ENCODE results near the gene KCNJ15.

Gene KCNJ15

DNA sequence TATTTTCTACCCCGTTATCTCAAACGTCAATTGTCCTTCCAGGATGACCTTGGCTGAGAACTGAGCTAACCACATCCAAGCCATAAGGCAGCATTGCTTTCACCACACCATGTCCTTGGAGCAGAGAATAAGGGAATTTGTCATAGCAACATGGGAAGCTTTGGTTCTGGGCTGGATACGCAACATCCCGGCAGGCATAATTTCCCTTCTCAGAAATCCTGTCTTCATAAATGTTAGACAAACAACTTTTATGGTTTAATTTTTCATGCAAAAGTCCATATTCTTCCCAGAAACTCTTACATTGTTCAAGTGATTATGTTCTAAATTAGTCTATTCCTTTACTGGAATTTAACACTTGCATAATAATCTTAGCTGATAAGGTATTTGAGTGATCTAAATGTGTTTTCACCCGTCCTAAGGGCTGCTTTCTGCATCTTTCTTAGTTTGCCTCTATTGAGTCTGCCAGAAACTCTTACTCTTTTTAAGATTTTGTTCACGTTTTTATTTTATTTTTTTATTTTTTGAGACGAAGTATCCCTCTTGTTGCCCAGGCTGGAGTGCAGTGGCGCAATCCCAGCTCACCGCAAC lies 51.8 kb downstream of the KCNJ15 start:
- TF ChIP-seq, protein P1, sequence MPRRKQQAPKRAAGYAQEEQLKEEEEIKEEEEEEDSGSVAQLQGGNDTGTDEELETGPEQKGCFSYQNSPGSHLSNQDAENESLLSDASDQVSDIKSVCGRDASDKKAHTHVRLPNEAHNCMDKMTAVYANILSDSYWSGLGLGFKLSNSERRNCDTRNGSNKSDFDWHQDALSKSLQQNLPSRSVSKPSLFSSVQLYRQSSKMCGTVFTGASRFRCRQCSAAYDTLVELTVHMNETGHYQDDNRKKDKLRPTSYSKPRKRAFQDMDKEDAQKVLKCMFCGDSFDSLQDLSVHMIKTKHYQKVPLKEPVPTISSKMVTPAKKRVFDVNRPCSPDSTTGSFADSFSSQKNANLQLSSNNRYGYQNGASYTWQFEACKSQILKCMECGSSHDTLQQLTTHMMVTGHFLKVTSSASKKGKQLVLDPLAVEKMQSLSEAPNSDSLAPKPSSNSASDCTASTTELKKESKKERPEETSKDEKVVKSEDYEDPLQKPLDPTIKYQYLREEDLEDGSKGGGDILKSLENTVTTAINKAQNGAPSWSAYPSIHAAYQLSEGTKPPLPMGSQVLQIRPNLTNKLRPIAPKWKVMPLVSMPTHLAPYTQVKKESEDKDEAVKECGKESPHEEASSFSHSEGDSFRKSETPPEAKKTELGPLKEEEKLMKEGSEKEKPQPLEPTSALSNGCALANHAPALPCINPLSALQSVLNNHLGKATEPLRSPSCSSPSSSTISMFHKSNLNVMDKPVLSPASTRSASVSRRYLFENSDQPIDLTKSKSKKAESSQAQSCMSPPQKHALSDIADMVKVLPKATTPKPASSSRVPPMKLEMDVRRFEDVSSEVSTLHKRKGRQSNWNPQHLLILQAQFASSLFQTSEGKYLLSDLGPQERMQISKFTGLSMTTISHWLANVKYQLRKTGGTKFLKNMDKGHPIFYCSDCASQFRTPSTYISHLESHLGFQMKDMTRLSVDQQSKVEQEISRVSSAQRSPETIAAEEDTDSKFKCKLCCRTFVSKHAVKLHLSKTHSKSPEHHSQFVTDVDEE (CRISPR knock-in tag; IDR thresholded peaks at IDR 0.05): no peak
- TF ChIP-seq BACH2 (CRISPR knock-in tag; IDR thresholded peaks at IDR 0.05; ENCODE audit: borderline replicate concordance): no peak
- no peak for TF ChIP-seq ZNF8 (CRISPR knock-in tag; IDR thresholded peaks at IDR 0.05)
- TF ChIP-seq, protein P2, sequence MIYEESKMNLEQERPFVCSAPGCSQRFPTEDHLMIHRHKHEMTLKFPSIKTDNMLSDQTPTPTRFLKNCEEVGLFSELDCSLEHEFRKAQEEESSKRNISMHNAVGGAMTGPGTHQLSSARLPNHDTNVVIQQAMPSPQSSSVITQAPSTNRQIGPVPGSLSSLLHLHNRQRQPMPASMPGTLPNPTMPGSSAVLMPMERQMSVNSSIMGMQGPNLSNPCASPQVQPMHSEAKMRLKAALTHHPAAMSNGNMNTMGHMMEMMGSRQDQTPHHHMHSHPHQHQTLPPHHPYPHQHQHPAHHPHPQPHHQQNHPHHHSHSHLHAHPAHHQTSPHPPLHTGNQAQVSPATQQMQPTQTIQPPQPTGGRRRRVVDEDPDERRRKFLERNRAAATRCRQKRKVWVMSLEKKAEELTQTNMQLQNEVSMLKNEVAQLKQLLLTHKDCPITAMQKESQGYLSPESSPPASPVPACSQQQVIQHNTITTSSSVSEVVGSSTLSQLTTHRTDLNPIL (CRISPR knock-in tag; IDR thresholded peaks at IDR 0.05; ENCODE audit: low read depth): no peak
- no peak for TF ChIP-seq TOX (CRISPR knock-in tag; IDR thresholded peaks at IDR 0.05; ENCODE audit: borderline replicate concordance)
- ATAC-seq: no peak

DNA sequence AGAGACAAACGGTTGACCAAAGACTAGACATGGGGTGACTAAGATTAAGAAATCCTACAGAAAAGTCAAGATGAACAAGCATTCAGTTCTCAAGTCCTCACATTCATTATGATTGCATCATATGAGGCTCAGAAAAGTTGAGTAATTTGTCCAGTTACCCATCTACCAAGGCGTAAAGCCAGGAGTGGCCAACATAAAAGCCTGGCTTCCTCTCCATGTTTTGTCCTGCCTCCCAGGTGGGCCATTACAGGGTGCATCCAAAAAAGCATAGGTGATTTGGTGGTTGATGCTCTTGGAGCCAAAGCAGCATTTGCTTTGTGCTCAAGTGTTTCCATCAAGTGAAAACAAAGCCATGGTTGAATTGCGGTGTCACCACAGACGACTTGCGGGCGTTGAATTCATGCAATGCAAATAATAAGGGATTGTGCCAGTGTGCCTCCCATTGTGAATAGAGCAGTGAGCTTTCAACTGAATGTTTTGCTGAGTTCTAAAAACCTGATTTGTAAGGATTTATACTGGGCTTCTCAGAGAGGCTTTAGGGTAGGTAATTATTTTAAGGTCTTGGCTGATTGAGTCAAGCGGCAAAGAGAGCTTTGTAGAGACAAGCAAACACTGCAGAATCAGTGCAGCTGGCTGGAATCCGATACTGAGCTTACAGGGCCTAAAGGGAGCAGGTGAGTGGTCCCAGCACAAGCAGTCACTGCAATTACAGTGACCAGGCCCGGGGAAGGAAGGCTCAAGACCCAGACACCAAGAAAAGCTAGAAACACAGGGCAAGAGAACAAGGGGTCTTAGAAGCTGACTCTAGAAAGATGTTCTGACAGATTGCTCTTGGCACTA lies 54.1 kb downstream of the KCNJ15 start:
- TF ChIP-seq, protein P2 (CRISPR knock-in tag; IDR thresholded peaks at IDR 0.05; ENCODE audit: low read depth): no peak
- TF ChIP-seq, protein P1 (CRISPR knock-in tag; IDR thresholded peaks at IDR 0.05): no peak
- TF ChIP-seq OSR1 (CRISPR knock-in tag; IDR thresholded peaks at IDR 0.05) (no peak), PPARA (CRISPR knock-in tag; IDR thresholded peaks at IDR 0.05; ENCODE audit: borderline replicate concordance) (no peak), ZNF8 (CRISPR knock-in tag; IDR thresholded peaks at IDR 0.05) (no peak), ZFP30 (CRISPR knock-in tag; IDR thresholded peaks at IDR 0.05) (no peak), ZNF70 (CRISPR knock-in tag; IDR thresholded peaks at IDR 0.05) (no peak), ZC3H10 (CRISPR knock-in tag; IDR thresholded peaks at IDR 0.05) (no peak), BACH2 (CRISPR knock-in tag; IDR thresholded peaks at IDR 0.05; ENCODE audit: borderline replicate concordance) (no peak), GLIS3 (CRISPR knock-in tag; IDR thresholded peaks at IDR 0.05) (no peak), ESRRG (CRISPR knock-in tag; IDR thresholded peaks at IDR 0.05) (no peak), TCF4 (CRISPR knock-in tag; IDR thresholded peaks at IDR 0.05; ENCODE audit: borderline replicate concordance) (no peak)
- TF ChIP-seq, protein P3, sequence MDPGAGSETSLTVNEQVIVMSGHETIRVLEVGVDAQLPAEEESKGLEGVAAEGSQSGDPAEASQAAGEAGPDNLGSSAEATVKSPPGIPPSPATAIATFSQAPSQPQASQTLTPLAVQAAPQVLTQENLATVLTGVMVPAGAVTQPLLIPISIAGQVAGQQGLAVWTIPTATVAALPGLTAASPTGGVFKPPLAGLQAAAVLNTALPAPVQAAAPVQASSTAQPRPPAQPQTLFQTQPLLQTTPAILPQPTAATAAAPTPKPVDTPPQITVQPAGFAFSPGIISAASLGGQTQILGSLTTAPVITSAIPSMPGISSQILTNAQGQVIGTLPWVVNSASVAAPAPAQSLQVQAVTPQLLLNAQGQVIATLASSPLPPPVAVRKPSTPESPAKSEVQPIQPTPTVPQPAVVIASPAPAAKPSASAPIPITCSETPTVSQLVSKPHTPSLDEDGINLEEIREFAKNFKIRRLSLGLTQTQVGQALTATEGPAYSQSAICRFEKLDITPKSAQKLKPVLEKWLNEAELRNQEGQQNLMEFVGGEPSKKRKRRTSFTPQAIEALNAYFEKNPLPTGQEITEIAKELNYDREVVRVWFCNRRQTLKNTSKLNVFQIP (CRISPR knock-in tag; IDR thresholded peaks at IDR 0.05; ENCODE audit: borderline replicate concordance, low read depth): no peak
- TF ChIP-seq, protein P4, sequence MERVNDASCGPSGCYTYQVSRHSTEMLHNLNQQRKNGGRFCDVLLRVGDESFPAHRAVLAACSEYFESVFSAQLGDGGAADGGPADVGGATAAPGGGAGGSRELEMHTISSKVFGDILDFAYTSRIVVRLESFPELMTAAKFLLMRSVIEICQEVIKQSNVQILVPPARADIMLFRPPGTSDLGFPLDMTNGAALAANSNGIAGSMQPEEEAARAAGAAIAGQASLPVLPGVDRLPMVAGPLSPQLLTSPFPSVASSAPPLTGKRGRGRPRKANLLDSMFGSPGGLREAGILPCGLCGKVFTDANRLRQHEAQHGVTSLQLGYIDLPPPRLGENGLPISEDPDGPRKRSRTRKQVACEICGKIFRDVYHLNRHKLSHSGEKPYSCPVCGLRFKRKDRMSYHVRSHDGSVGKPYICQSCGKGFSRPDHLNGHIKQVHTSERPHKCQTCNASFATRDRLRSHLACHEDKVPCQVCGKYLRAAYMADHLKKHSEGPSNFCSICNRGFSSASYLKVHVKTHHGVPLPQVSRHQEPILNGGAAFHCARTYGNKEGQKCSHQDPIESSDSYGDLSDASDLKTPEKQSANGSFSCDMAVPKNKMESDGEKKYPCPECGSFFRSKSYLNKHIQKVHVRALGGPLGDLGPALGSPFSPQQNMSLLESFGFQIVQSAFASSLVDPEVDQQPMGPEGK (CRISPR knock-in tag; IDR thresholded peaks at IDR 0.05; ENCODE audit: borderline replicate concordance): no peak
- TF ChIP-seq, protein P5, sequence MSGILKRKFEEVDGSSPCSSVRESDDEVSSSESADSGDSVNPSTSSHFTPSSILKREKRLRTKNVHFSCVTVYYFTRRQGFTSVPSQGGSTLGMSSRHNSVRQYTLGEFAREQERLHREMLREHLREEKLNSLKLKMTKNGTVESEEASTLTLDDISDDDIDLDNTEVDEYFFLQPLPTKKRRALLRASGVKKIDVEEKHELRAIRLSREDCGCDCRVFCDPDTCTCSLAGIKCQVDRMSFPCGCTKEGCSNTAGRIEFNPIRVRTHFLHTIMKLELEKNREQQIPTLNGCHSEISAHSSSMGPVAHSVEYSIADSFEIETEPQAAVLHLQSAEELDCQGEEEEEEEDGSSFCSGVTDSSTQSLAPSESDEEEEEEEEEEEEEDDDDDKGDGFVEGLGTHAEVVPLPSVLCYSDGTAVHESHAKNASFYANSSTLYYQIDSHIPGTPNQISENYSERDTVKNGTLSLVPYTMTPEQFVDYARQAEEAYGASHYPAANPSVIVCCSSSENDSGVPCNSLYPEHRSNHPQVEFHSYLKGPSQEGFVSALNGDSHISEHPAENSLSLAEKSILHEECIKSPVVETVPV (CRISPR knock-in tag; IDR thresholded peaks at IDR 0.05): no peak
- no peak for ATAC-seq

Measured in SK-N-SH treated with all-trans-retinoic acid at 6 μM for 48 hours (cell line).